GM19372 (cell line): ENCODE data around the gene AGPS.
"Not testable (repeated sequence)": the region's sequence is repeated elsewhere in the genome, so short reads cannot be mapped to it uniquely, and the experiment has no call there.

Source experiments
- ATAC-seq: cut with Tn5 transposase; IDR thresholded peaks from one replicate; pipeline ENCODE4 v1.9.1; 2021; ENCODE audit warnings: mild to moderate bottlenecking, low read depth, moderate library complexity; ENCODE audit not compliant: unreplicated experiment

The AGPS gene

GRCh38 chr2:177466337-177467195, 74.0 kb downstream of the AGPS start:
- no peak for ATAC-seq

DNA sequence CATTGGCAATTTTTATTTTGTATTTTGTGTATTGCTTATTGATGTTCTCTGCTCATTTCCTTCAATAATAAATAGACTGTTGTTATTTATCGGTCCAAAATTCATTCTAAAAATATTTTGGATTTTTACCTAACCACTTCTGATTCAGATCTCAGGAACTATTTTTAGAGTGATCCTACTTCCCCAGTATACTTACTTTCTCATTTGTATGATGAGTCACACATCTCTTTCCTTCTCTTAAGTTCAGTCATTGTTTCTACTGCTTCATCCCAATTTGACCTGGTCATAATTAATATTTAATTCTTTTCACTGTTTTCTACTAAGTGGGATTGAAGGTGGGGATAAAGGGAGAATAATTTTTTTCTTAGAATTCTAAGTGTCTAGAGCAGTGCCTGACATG, 75.1 kb downstream of the AGPS start:
- no peak for ATAC-seq

- ATAC-seq: no peak
These were observed 79.4 kb downstream of the AGPS start for GRCh38 chr2:177471990-177472389.

- no peak for ATAC-seq
These were observed 81.7 kb downstream of the AGPS start for GRCh38 chr2:177474301-177474700.

GRCh38 chr2:177474998-177475397, 82.4 kb downstream of the AGPS start:
- ATAC-seq: no peak

DNA sequence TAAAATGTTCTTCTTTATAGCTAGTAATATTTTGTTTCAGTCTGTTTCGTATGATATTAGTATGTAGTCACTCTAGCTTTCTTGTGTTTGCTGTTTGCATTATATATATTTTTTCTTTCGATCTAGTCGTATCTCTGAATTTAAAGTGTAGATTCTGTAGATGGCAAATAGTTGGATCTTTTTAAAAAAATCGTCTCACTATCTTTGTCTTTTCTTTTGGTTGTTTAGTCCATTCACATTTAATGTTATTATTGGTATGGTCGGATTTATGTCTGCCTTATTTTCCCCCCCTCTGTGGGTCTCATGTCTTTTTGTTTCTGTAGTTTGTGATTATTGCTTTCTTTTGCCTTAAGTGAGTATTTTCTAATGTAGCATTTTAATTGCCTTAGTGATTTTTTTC, 84.3 kb downstream of the AGPS start:
- ATAC-seq: no peak

DNA sequence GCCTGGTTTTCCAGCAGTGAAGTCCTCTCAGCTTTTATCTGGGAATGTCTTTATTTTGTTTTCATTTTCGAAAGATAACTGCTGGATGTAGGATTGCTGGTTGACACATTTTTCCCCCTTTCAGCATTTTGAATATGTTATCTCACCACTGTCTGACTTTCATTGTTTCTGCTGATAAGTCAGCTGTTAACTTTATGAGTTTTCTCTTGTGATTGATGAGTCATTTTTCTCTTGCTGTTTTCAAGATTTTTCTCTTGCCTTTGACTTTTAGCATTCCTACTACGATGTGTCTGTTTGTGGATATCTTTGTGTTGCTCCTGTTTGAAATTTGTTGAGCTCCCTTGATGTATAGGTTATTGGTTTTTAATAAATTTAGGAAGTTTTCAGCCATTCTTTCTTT, 85.5 kb downstream of the AGPS start:
- no peak for ATAC-seq

DNA sequence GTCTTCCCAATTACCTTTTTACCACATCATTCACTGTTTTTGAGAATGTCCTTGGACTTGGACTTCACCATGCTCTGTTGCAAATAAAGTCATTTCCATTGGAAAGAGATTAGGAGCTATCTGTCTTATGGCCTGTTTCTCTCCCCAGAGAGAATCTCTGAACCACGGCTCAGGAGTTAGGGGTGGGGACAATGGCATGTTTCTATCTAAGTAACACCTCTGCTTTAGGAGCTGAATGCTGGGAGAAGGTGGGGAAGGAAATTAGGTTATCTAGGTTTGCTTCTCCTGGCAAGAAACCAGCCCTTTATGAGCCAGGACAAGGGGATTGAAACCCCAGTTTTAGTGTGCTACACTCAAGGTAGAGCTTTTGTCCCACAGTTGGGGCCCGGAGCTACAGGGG, 86.3 kb downstream of the AGPS start:
- no peak for ATAC-seq

DNA sequence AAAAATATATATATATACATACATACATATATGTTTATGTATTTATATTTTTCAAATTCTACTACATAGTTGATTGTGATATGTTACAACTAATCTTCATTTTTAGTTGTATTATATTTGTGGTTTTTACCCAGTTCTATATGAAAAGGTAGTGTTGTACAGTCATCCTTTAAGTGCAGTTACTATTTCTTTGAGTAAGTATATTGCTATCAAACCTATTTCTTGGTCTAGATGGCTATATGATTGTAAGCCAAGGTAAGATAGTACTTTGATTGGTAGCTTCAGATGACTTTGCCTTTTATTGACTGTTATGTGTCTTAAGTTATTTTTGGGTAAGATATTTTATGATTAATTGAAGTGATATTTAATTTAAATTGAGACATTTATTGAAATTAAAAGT, 89.6 kb downstream of the AGPS start:
- ATAC-seq: no peak

DNA sequence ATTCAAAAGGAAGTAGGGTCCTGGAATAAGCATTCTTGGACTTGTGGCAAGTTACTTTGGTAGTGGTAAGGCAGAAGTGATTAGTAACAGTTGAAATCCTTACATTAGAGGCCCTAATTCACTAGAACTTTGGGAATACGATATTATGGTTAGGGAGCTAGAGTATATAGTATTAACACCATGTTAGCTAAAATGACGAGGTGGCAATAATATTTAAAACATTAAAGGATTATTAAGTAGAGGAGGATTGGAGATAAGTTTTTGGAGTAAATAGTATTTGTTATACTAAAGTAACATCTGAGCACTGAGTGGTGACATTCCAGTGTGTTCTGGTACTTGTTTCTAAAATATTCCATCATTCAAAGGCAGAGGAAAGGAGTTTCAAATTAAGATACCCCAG, 91.0 kb downstream of the AGPS start:
- no peak for ATAC-seq

GRCh38 chr2:177484180-177484795, 91.7 kb downstream of the AGPS start:
- no peak for ATAC-seq

DNA sequence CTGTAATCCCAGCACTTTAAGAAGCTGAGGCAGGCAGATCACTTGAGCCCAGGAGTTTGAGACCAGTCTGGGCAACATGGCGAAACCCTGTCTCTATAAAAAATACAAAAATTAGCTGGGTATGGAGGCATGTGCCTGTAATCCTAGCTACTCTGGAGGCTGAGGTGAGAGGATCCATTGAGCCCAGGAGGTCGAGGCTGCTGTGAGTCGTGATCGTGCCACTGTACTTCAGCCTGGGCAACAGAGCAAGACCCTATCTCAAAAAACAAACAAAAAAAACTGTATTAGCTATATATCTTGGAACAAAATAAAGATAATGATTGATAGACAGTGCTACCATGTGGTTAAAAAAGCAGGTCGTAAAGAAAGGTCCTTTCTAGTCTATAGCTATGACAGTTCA, 93.1 kb downstream of the AGPS start:
- not testable (repeated sequence) for ATAC-seq

DNA sequence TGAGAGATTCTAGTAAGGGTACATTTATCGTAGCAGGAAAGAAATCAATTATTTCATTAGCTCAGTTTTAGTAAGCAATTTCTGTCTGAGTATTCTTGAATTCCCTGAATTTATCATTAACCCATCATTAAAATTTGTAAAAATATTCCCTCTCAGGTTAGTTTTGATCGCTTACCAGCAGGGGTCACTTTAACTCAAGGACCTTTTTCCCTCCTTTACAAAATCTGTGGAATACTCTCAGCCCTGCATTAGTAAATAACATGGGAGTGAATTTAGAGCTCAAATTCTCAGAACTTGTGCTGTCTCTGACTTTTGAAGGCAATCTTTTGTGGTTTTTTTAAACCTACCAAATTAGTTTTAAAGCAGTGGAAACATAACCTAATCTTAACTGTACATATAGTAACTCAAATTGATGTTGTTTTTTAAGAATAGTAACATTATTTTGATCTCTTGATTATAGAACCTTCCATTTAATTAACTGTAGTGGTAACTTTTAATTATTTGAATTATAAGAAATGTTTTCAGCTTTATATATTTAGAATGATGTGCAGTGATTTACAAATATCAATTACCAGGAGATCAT, 97.2 kb downstream of the AGPS start:
- ATAC-seq: no peak

DNA sequence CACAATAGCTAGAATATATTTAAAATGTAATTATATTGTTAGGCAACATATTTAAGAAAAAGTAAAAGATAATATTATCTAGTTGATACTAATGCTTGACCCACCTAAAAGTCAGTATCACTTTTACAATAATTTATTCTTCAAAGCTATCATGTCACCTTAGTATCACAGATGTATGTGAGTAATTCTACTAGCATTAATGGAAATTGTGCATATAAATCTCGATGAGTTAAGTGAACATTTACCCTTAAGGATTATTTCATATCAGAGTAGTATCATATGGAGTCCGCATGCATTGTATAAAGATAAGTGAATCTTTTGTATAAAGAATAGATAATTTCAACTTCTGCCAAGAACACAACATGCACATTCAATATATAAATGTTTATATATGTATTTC, 103.4 kb downstream of the AGPS start:
- no peak for ATAC-seq

DNA sequence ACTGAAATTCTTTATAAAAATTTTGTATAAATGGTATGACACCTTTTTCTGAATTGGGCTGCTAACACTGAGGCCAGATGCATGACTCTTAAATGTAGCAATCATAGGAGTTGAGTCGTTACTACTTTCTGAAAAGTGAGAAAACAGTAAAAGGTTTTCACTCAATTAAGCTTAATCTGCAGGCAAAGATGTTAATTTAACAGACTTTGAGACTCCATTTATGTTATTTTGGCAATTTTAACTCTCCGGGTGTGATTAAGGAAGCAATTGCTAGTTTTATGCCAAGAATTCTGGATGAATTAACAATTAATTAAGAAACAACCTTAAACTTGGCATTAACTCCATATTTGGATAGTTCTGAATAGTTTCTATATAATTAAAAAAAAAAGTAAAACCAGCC, 104.3 kb downstream of the AGPS start:
- no peak for ATAC-seq

- no peak for ATAC-seq
These were observed 108.6 kb downstream of the AGPS start for GRCh38 chr2:177501186-177501585.

DNA sequence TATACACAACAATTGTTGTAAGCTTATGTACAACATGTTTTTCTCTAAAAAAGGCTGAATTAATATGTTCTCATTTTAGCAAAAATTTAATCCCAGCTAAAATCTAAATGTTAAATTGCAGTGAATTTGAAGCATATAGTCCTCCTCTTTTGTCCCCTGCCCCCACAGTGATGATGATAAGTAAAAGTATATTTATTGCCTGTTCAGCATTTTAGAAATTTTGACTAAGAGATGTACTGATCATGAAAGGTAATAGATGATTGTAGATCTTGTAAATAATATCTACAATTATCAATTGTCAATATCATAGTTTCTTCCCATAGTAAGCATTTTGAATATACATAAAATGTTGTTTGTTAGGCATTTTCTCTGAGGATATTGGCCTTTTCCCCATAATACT, 113.9 kb downstream of the AGPS start:
- no peak for ATAC-seq

- no peak for ATAC-seq
These were observed 114.4 kb downstream of the AGPS start for GRCh38 chr2:177506998-177507397.

- no peak for ATAC-seq
These were observed 124.4 kb downstream of the AGPS start for GRCh38 chr2:177516824-177517544.

DNA sequence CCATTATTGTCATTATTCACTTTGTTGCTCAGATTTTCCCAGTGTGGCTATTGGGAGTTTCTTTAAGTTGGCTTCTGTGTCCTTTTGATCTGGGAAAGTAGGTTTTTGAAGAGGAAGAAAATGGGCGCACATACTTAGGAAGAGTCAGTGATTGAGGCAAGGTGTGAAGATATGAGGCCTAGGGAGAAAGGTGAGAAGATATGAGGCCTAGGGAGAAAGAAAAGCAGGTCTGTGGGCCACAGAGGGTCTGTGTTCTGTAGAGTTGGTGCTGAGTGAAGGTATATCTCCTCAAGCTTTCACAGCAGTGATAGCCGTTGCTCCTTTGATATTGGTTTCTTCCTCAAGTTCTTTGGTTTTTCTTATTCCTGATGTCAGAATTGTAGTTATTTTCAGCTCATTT, 126.2 kb downstream of the AGPS start:
- no peak for ATAC-seq

DNA sequence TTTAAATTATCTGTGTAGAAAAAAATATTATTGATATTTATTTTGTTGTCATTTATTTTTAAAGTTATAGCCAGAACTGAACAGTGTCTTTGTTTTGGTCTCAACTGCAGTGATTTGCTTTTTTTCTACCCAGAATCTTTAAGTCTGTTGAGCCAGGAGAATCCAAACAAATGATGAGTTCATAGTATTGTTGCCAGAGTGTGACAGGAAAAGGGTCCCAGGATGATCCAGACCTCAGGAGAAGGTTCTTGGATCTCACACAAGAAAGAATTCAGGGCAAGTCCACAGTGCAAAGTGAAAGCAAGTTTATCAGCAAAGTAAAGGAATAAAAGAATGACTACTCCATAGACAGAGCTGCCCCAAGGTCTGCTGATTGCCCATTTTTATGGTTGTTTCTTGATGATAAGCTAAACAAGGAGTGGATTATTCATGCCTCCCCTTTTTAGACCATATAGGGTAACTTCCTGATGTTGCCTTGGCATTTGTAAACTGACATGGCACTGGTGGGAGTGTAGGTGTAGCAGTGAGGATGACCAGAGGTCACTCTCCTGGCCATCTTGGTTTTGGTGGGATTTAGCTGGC, 127.1 kb downstream of the AGPS start:
- no peak for ATAC-seq
